SW 1271 (cell line): ENCODE data around the gene CRTC1.
"Not testable (repeated sequence)": the region's sequence is repeated elsewhere in the genome, so short reads cannot be mapped to it uniquely, and the experiment has no call there.

Experiments
- DNase-seq, 2 experiments: peaks; one replicate each; lab custom pipeline; 2025; lab: John Stamatoyannopoulos, UW

The CRTC1 gene

DNA sequence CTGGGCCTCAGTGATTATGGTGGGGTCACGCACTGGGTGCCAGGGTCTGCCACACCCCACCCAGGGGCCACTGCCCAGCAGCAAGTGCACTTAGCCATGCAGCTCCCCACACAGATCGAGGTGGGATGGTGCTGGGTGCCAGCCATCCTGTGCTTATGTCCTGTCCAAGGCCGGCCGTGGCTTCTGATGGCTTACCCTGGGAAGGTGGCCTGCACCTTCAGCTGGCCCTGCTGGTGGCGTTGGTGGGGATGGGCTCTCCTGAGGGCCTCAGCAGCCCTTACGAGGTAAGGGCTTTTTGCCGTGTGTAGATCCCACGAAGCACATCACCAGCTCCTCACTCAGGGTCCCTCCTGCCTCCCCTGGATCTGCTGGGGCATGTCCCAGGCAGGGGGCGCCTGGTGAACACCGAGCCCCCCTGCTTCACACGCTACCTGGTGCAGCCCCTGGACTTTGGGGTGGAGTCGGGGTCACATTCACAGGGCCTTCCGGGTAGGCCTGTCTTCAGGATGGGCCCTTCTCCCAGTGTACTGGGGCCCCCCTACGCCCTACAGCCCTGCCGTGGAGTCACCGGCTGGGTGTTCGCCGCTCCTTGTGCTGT is 46.6 kb downstream of the CRTC1 start:
- DNase-seq: no peak

DNA sequence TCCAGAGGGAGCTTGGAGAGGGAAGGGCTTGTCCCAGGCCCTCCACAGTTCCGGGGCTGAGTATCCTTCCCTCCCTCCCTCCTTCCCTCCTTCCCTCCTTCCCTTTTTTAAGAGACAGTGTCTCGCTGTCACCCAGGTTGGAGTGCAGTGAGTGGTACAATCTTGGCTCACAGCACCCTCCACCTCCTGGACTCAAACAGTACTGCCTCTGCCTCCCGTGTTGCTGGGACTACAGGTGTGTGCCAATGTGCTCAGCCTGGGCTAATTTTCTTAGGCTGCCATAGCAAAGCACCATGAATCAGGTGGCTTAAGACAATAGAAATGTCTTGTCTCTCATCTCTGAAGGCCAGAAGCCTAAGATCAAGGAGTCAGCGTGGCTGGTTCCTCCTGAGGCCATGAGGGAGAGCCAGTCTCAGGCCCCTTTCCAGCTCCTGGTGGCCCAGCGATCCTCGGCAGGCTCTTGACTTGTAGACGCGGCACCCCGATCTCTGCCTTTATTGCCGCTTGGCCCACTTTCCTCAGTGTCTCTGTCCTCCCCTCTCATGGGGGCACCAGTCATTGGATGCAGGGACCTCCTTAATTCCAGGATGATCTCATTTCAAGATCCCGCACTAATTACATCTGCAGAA is 47.5 kb downstream of the CRTC1 start:
- DNase-seq: no peak

DNA sequence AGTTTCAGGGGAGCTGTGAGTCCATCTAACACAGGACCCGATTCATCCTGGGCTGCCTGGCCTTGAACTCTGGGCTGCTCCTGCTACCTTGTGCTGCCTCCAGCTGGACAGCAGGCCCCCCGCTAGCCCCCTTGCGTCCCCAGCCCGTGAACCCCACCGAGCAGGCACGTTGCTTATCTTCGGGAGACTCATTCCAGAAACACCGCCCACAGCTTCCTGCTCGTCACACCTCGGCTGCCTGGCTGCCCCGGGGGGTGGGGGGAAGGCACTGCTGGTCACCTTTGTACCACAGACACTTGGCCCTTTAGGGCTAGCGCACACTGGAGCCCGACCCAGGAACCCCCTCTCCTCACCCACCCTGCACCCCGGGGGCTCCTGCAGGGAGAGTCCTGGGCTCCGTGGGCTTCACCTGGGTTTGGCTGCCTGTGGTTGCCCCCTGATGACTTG is 48.1 kb downstream of the CRTC1 start:
- DNase-seq: no peak

DNA sequence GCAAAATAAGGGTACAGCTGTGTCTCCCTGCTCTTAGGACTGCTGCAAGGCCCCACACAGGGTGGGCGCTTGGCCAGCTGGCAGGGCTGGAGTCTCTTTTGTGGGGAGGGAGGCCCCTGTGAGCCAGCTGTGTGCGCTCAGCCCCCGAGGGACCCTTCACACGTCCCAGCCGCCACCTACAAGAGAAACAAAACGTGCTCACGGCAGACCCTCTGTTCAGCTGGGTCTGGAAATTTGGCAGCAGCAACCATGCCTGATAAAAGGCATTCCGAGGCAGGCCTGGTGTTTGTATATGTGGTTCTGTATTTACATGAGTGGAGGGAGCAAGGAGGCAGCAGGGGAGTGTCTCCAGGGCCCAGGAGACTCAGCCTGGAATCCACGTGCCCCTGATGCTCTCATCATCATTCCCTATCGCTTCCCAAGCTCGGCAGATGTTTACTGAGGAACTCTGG is 49.7 kb downstream of the CRTC1 start:
- DNase-seq: no peak

DNA sequence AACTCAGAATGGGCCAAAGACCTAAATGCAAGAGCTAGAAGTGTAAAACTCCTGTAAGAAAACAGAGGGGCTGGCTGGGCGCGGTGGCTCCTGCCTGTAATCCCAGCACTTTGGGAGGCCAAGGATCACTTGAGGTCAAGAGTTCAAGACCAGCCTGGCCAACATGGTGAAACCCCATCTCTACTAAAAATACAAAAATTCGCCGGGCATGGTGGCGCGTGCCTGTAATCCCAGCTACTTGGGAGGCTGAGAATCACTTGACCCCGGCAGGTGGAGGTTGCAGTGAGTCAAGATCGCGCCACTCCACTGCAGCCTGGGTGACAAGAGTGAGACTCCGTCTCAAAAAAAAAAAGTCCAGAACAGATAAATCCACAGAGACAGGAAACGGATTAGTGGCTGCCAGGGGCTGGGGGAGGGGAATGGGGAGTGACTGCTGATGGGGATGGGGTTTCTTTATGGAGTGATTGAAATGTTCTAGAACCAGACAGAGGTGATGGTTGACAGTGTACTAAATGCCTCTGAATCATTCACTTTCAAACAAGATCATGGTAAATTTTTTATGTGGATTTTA is 50.4 kb downstream of the CRTC1 start:
- DNase-seq: not testable (repeated sequence)

DNA sequence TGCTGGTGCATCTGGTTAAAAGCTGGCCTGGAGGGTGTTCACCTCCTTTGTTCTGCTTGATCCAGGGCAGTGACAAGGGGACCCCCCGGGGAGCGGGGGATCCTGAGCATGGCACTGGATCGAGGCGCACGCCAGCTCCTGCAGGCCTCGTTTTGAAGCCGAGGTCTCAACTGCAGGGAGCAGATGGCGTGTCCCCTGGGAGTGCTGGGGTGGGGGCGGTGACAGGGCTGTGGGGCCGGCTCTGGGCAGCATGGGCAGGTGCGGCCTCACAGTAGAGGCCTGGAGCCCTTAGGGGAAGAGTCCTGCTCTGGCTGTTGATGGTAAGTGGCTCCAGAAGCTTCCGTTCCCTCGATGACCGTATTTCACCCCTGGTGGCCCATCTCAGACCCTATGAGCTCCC is 51.8 kb downstream of the CRTC1 start:
- no peak for DNase-seq

DNA sequence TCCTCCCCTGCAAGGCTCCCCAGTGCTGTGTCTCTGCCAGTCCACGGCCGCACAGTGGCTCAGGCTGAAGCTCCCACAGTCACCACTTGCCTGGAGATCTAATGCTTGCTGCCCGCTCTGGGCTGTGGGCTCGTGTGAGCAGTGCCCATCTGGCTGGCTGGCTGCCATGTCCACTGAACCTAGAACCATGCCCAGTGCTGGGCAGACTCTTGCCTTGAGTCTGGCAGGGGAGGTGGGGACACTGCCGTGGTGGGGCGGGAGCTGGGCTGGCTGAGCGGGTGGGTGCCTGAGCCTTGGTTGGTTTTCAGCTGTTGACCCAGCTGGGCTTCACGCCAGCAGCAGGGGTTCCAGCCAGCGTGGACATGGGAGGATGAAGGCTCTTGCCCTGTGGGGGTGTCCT is 52.3 kb downstream of the CRTC1 start:
- DNase-seq: no peak

DNA sequence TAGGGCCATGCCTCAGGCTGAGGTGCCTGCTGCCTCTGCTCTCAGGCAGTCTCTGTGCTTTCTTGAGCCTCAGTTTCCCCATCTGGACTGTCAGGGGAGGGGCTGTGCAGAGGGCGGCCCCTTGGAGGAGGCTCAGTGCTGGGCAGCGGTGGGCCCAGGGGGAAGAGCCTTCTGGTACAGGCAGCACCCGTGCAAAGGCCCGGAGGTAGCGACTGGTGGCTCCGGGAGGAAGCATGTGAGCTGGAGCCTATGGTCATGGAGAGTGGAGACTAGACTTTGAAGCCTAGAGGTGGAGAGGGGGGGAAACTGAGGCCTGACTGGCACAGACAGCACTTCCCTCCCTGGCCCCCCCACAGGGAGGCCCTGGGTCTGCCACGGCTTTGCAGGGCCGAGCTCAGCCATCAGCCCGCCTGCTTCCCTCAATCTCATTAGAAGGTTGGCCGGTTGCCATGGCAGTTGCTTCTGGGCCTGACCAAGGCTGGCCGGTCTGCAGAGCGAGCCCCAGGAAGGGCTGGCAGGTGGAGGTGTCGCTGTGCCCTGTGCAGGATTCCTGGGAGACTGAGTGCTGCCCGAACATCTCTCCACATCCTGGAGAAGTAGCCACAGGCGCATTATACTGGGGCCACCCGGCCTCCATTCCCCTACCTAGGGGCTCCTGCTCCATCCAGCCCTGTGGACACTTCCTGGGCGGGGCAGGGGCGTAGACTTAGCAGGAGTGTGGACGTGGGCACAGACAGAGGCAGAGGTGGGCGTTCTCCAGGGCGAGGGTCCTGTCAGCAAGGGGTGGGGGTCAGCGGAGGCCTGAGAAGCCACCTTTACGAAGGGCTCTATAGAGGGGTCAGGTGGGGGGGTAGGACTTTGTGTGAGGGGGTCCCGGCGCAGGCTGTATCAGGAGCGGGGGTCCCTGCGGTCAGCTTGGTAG is 53.2 kb downstream of the CRTC1 start:
- no peak for DNase-seq

DNA sequence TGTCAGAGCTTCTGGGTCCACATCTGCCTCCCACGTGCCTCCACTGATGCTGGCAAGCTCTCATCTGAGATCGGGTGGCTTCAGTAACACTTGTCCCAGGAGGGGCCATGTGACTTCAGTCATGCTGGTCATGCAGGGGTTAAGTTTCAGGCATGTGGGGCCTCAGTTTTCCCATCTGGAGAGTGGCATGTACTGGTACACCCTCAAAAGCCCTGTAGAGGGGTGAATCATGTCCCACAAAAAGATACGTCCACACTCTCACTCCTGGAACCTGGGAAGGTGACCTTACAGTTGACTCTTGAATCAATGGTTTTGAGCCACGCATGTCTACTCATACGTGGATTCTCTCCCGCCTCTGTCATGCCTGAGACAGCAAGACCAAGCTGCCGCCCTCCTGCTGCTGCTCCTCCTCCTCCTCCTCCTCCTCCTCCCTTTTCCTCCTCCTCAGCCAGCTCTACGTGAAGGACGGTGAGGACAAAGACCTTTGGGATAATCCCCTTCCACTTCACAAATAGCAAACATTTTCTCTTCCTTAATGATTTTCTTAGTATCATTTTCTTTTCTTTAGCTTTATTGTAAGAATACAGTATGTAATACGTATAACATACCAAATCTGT is 54.0 kb downstream of the CRTC1 start:
- DNase-seq: no peak

DNA sequence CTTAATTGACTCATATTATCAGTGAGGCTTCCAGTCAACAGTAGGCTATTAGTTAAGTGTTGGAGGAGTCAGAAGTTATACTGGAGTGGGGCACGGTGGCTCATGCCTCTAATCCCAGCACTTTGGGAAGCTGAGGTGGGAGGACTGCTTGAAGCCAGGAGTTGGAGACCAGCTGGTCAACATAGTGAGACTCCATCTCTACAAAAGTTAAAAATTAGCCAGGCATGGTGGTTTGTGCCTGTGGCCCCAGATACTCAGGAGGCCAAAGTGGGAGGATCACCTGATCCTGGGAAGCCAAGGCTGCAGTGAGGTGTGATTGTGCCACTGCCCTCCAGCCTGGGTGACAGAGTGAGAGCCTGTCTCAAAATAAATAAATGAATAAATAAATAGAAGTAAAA is 54.5 kb downstream of the CRTC1 start:
- DNase-seq: no peak

DNA sequence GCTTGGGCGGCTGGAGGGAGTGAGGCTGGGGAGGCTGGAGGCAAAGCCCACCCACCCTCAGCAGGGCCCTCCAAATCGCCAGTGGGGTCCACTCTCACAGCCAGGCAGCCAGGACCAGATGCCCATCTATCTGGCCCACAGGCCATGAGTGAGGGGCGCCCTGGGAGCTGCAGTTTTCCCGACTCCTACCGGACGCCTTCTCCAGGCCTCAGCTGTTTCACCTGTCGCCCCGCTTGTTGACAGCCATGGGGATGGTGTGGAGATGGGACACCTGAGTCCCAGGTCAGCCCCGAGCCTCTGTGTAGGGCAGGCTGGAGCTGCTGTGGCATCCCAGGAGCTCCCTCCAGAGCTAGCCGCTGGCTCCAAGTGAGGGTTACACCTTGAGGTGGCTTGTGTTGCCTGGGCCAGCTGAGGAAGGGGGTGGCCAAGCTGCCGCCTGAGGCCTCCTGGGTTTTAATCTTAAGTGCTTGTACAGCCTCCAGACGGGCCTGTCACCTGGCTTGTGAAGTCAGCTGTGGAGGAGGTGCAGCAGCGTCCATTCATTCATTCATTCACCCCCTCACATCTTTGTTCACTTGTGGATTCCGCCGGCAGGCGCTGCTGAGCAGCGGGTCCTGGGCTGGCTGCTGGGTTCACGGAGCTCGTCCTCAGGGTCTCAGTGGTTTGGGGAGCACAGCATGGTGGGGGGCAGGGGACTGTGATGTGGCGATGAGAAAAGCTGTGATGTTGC is 55.6 kb downstream of the CRTC1 start:
- no peak for DNase-seq

DNA sequence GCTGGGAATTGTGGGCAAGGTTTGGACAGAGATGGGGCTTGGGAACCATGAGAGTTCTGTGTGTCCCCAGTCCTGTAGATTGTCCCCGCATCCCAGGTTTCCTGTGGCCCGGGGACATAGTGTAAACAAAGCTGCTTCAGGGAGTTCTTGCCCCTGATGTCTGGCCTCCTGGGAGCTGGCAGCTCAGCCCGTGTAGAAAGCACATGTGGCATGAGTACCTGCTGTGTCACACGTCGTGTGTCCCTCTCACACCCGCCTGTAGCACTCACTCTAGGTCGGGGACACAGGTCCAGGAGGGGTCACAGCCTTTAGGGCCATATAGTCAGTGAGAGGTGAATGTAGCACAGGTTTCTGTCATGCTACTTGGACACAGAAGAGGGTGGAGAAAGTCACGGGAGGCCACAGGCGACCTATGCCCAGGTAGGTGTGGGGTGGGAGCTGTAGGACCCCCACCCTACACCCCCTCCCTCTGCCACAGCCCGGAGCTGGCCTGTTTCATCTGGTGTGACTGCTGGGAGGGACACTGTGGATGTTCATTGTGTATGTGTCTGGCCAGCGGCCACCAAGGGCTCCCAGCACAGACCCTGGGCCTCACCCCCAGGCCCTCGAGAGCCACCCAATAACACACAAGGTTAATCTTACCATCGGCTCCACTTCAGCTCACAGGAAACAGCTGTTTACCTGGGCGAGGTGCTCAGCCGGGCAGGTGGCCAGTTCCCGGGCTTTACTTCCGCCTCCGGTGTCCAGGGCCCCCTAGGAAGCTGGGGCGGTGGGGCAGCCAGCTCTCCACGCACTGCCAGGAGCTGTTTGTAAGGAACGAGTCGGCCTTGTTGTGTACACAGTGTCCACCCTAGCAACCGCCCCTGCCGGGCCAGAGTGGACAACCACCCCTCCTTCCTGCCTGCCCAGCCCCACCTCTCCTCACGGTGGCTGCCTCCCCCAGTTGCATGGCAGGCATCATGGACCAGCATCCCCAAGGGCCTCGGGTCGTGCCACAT is 57.9 kb downstream of the CRTC1 start:
- no peak for DNase-seq

DNA sequence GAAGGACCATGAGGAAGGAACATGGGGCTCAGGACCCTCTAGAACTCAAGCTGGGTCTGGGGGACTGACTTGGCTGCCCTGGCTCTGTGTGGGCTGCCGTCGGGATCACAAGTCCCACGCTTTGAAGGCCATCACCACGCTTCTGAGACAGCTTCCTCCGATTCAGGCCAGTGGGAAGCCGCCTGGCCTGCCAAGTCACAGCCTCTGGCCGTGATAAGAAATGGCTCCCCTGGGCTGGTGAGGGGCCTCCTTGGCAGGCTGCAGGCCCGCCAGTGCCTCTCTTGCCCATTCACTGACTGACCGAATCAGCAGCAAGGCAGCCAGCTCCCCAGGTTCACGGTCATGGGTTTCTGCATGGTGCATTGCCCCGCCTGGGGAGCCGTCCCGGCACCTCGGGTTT is 58.8 kb downstream of the CRTC1 start:
- no peak for DNase-seq

DNA sequence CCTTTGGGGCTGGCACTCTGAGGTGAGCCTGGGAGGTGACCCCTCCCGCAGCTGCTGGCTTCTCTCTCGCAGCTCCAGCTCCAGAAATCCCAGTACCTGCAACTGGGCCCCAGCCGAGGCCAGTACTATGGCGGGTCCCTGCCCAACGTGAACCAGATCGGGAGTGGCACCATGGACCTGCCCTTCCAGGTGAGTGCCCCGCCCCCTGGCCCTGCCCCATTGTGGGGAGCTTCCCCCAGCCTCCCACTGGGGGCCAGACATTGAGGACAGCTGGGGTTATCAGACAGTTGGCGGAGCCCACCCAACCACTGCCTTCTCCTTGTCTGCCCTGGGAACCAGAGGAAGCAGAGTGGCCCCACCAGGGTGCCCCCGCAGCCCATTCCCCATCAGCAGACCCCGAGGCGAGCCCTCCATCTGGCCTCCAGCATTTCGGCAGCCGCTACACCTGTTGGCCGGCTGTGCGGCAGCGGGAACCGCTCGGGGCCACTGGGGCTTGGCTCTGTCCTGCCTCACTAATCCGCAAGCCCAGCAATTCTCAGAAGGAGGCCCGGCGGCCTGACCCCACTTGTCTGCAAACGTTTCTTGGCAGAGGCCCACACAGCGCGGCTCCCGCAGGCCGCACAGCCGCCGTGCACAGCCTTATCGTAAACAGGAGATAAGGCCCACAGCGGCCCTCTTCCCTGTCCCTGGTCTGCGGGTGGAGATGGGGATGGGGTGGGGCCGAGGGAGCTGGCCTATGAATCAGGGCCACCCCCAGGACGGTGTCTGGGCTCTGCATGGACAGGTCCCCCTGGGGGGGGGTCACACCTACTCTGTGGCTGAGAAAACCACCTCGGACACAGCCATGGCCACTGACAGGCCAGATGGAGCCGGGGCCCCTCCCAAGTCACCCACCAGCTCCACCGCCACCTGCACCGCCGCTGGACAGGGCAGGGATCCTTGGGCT is 59.6 kb downstream of the CRTC1 start:
- no peak for DNase-seq

DNA sequence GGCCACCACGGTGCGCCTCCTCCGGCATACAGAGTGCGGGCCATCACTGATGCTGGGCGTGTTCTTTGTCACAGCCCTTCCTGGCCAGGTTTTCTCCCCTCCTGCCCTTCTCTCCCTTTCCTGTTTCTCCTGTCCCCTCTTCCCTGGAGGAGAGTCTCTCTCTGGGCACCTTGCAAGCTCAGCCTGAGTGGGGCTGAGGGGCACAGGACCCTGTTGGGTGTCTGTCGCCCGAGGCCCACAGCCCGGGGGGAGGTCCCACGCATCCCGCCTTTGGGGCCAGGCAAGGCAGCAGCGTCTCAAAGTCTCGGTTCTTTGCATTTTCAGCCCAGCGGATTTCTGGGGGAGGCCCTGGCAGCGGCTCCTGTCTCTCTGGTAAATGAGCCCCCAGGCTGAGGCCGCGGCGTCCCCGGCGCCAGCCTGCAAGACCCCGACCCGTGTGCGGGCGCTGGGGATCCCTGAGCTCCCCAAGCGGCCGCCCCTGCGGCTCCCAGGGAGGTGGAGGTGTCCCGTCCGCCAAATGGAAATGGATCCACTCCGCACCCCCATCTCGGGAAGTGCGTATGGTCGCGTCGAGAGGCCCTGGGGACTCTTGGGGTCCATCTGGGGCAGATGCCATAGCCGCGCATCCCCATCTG is 60.4 kb downstream of the CRTC1 start:
- no peak for DNase-seq

DNA sequence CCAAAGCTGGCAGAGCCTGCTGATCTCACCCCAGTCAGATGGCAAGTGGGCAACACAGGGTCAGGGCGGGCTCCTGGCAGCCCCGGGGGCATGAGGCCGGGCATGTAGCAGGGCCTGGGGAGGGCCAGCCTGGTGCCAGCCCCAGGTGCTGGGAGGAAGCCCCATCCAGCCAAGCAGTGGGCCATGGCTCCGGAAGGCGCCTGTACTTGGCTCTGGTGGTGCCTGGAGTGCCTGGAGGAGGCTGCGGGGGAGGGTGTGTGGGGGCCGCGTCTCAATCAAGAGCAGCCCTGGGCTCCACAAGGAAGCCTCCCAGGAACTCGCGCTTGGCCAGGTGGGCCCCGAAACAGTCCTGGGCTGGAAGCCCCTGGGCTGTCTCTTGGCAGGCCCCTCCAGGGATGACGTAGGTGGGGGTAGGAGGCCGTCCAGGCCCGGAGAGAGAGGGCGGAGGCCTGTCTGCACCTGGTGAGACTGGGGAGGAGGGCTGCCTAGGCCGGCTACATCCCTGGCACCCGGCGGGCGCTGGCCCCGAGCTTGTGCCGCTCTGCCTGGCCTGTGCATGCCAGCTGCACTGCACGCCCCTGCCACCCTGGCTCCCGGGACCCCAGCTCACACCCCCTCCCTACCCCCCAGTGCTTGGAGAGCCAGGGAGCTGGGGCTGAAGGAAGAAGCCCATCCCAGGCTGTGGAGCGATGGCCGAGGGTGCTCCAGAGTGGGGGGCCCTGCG is 61.7 kb downstream of the CRTC1 start:
- no peak for DNase-seq

DNA sequence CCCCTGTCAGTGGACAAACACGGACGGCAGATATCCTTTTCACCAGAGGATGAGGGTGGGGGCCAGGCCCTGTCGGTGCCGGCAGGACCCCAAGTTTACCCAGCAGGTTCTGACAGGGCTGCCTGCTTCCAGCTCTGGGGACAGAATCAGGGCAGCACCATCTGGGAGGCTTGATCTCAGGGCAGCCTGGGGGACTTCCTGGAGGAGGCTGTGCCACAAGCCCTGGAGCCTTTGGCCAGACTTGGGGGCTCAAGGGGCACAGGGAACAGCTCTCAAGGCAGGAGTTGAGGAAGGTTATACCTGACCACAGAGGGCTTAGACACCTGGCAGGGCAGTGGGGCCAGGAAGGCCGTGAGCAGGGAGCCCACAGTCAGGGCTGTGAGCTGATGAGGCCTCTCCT is 62.5 kb downstream of the CRTC1 start:
- no peak for DNase-seq
